Bronchial epithelial cell (primary cell): ENCODE measurements around the gene USP19. TPM values are rescaled to one million over a fixed set of nuclear protein-coding genes. Genes with fewer than 3 reads are reported as not detected.

Experiments
- DNase-seq: peaks from one replicate; pipeline ENCODE4 v3.0.0-alpha.2; 2010; ENCODE audit warnings: low read depth
- FAIRE-seq: peaks from 2 replicates; lab custom pipeline; 2011; peaks lifted over from hg19 to GRCh38; lab: Jason Lieb, UNC
- H3K27me3 ChIP-seq: 2 replicates; pipeline ENCODE4 v1.5.1; 2011; ENCODE audit warnings: low read length; ENCODE audit not compliant: control insufficient read depth, insufficient read depth
- H3K36me3 ChIP-seq: 2 replicates; pipeline ENCODE4 v1.5.1; 2011; ENCODE audit warnings: low read length; ENCODE audit not compliant: control insufficient read depth, insufficient read depth
- H3K4me3 ChIP-seq: 2 replicates; pipeline ENCODE4 v1.5.1; 2011; ENCODE audit warnings: mild to moderate bottlenecking, low read depth, low read length, control low read depth
- CTCF ChIP-seq: IDR thresholded peaks from 2 replicates; pipeline ENCODE4 v1.5.1; 2011; ENCODE audit warnings: mild to moderate bottlenecking, moderate library complexity, low read length, control low read depth, inconsistent platforms; ENCODE audit not compliant: insufficient read depth, severe bottlenecking
- total RNA-seq: library from RNA; depleted of rRNA; stranded (reverse); fragments of >200 nt; gene quantifications from 2 replicates; pipeline ENCODE4 v1.2.1, GENCODE V29; 2014

Gene USP19
- total RNA-seq, 1 donor from 2014 or later: 39.5 TPM

- TF ChIP-seq CTCF: no peak
- H3K27me3 ChIP-seq: no peaks in the 10 kb centered on the region
- peaks cover 31% of the 10 kb centered on the region for H3K36me3 ChIP-seq
- FAIRE-seq (no peak), DNase-seq (no peak)
- H3K4me3 ChIP-seq: peak overlapping the region; percentile 71
Observed at GRCh38 chr3:49104052-49104426, 16.6 kb downstream of the USP19 start.

GRCh38 chr3:49100046-49100615 lies 20.5 kb downstream of the USP19 start:
- H3K36me3 ChIP-seq: peaks cover 39% of the 10 kb centered on the region
- no peak overlapping the region for H3K4me3 ChIP-seq
- FAIRE-seq (peak; percentile 72), DNase-seq (no peak)
- no peaks in the 10 kb centered on the region for H3K27me3 ChIP-seq
- TF ChIP-seq CTCF: no peak

GRCh38 chr3:49098910-49099630 lies 21.6 kb downstream of the USP19 start:
- H3K27me3 ChIP-seq: no peaks in the 10 kb centered on the region
- DNase-seq: no peak
- H3K4me3 ChIP-seq: no peak overlapping the region
- H3K36me3 ChIP-seq: peaks cover 39% of the 10 kb centered on the region
- TF ChIP-seq CTCF: no peak
- FAIRE-seq: no peak

- no peak for TF ChIP-seq CTCF
- FAIRE-seq (no peak), DNase-seq (peak; percentile 35)
- no peak overlapping the region for H3K4me3 ChIP-seq
- H3K27me3 ChIP-seq: no peaks in the 10 kb centered on the region
- peaks cover 39% of the 10 kb centered on the region for H3K36me3 ChIP-seq
Observed at GRCh38 chr3:49098429-49098828, 22.2 kb downstream of the USP19 start.

GRCh38 chr3:49093853-49094767 lies 26.5 kb downstream of the USP19 start, which contains the start of gene QRICH1:
QRICH1 (minus strand) TSS chr3:49094071; CDS start chr3:49077017, 17,054 bp downstream.
- peak; percentile 68 for TF ChIP-seq CTCF
- H3K36me3 ChIP-seq: peaks cover 12% of the 10 kb centered on the region
- FAIRE-seq (no peak), DNase-seq (peak; percentile 96)
- H3K4me3 ChIP-seq: peak within 1 kb of the TSS; percentile 96
- H3K27me3 ChIP-seq: no peaks in the 10 kb centered on the region
